ENCODE results near the gene GAS2L1. TPM values are rescaled to one million over a fixed set of nuclear protein-coding genes. Genes with fewer than 3 reads are reported as not detected.

GAS2L1 gene
- polyA plus RNA-seq, 4 donors: 3.9 to 49.0 (median 29.0) TPM

GRCh38 chr22:29330291-29330690, 23.8 kb downstream of the GAS2L1 start:
- Histone ChIP-seq H3K4me3 (ENCODE audit: low read depth in 1 of 3, low read length in 3 of 3) (no peak overlapping the region), H3K9me3 (ENCODE audit: control insufficient read depth in 2 of 2, insufficient read depth in 1 of 2, low read depth in 1 of 2, low read length in 1 of 2) (no peaks in the 10 kb centered on the region), H3K27ac (ENCODE audit: low read depth in 1 of 3, low read length in 2 of 3) (no peak overlapping the region), H3K36me3 (ENCODE audit: control insufficient read depth in 3 of 3, insufficient read depth in 2 of 3, low read depth in 1 of 3, low read length in 3 of 3) (peaks cover 26 to 98% (median 28%) of the 10 kb centered on the region in 3 donors), H3K27me3 (ENCODE audit: control insufficient read depth in 3 of 3, insufficient read depth in 3 of 3, low read length in 3 of 3) (no peaks in the 10 kb centered on the region), H3K4me1 (ENCODE audit: control insufficient read depth in 3 of 3, insufficient read depth in 2 of 3, low read depth in 1 of 3, low read length in 2 of 3) (no peaks in the 10 kb centered on the region)
- DNase-seq (no peak), FAIRE-seq (no peak)
- WGBS, 3 donors: 89 to 96% (median 96%) methylated on average over 19 of the region's 19 CpGs

DNA sequence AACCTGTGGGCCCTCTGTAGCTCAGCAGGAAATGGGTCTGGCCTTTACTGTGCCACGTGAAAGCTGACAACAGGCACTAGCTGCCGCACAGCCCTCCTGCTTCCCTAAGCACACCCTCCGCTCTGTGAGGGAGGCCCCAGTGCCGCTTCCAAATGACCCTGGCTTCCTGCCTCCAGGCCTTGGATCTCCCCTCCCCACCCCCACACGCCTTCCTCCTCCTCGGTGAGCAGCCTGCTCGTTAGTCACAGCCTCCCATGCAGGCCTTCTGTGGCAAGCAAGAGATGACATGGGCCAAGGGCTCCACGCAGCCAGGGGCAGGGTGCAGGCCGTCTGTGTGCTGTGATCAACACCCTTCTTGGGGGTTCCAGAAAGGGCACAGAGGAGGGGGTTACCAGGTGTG, 24.3 kb downstream of the GAS2L1 start:
- no peak for DNase-seq
- Histone ChIP-seq H3K4me1 (ENCODE audit: control insufficient read depth in 3 of 3, insufficient read depth in 2 of 3, low read depth in 1 of 3, low read length in 2 of 3) (no peaks in the 10 kb centered on the region), H3K27me3 (ENCODE audit: control insufficient read depth in 3 of 3, insufficient read depth in 3 of 3, low read length in 3 of 3) (no peaks in the 10 kb centered on the region), H3K4me3 (ENCODE audit: low read depth in 1 of 3, low read length in 3 of 3) (no peak overlapping the region), H3K9me3 (ENCODE audit: control insufficient read depth in 2 of 2, insufficient read depth in 1 of 2, low read depth in 1 of 2, low read length in 1 of 2) (no peaks in the 10 kb centered on the region), H3K36me3 (ENCODE audit: control insufficient read depth in 3 of 3, insufficient read depth in 2 of 3, low read depth in 1 of 3, low read length in 3 of 3) (peaks cover 26 to 100% (median 28%) of the 10 kb centered on the region in 3 donors), H3K27ac (ENCODE audit: low read depth in 1 of 3, low read length in 2 of 3) (no peak overlapping the region)
- WGBS, 3 donors: 55 to 88% (median 81%) methylated on average over 9 of the region's 9 CpGs
- no peak for FAIRE-seq

GRCh38 chr22:29331213-29331612, 24.8 kb downstream of the GAS2L1 start:
- Histone ChIP-seq H3K27ac (ENCODE audit: low read depth in 1 of 3, low read length in 2 of 3) (no peak overlapping the region), H3K9me3 (ENCODE audit: control insufficient read depth in 2 of 2, insufficient read depth in 1 of 2, low read depth in 1 of 2, low read length in 1 of 2) (no peaks in the 10 kb centered on the region), H3K36me3 (ENCODE audit: control insufficient read depth in 3 of 3, insufficient read depth in 2 of 3, low read depth in 1 of 3, low read length in 3 of 3) (peaks cover 26 to 100% (median 30%) of the 10 kb centered on the region in 3 donors), H3K4me1 (ENCODE audit: control insufficient read depth in 3 of 3, insufficient read depth in 2 of 3, low read depth in 1 of 3, low read length in 2 of 3) (no peaks in the 10 kb centered on the region), H3K4me3 (ENCODE audit: low read depth in 1 of 3, low read length in 3 of 3) (no peak overlapping the region), H3K27me3 (ENCODE audit: control insufficient read depth in 3 of 3, insufficient read depth in 3 of 3, low read length in 3 of 3) (no peaks in the 10 kb centered on the region)
- FAIRE-seq (no peak), DNase-seq (no peak)
- WGBS, 3 donors: 83 to 89% (median 86%) methylated on average over 8 of the region's 8 CpGs

DNA sequence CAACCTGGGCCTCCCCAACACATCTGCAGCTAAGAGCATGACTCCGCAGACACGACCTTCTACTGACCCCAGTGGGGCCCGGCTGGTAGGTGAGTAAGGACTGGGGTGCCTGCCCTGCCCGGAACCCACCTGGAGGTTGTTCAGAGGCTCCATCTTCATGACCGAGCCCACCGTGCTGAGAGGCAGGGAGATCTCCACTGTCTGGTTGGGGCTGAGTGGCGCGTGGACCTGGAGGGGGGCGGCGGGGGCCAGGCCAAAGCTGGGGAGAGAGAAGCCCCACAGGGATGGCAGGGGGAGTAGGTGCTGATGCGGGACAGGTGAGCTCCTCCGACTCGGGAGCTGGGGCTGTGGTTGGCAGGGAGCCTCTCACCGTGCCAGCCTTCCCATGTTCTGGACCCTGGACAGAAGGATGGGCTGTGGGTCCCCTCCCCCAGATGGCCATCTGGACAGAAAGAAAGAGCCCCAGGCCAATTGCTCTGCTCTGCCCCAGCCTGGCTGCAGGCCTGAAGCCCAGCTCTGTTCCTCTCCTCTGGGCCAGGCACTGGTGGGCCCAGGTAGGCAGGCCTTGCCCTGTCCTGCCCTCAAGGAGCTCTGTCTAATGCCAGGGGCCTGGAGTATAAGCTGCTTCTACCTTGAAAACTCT, 25.3 kb downstream of the GAS2L1 start:
- DNase-seq (no peak), FAIRE-seq (no peak)
- Histone ChIP-seq H3K4me3 (ENCODE audit: low read depth in 1 of 3, low read length in 3 of 3) (no peak overlapping the region), H3K9me3 (ENCODE audit: control insufficient read depth in 2 of 2, insufficient read depth in 1 of 2, low read depth in 1 of 2, low read length in 1 of 2) (no peaks in the 10 kb centered on the region), H3K27ac (ENCODE audit: low read depth in 1 of 3, low read length in 2 of 3) (no peak overlapping the region), H3K36me3 (ENCODE audit: control insufficient read depth in 3 of 3, insufficient read depth in 2 of 3, low read depth in 1 of 3, low read length in 3 of 3) (peaks cover 26 to 100% (median 29%) of the 10 kb centered on the region in 3 donors), H3K4me1 (ENCODE audit: control insufficient read depth in 3 of 3, insufficient read depth in 2 of 3, low read depth in 1 of 3, low read length in 2 of 3) (no peaks in the 10 kb centered on the region), H3K27me3 (ENCODE audit: control insufficient read depth in 3 of 3, insufficient read depth in 3 of 3, low read length in 3 of 3) (no peaks in the 10 kb centered on the region)
- WGBS, 3 donors: 85 to 88% (median 87%) methylated on average over 12 to 14 of the region's 14 CpGs

GRCh38 chr22:29332886-29333496, 26.5 kb downstream of the GAS2L1 start:
- H3K4me3 ChIP-seq (ENCODE audit: low read depth in 1 of 3, low read length in 3 of 3): no peak overlapping the region
- 93 to 97% (median 97%) methylated on average over 8 of the region's 8 CpGs for WGBS, 3 donors
- no peak overlapping the region for H3K27ac ChIP-seq (ENCODE audit: low read depth in 1 of 3, low read length in 2 of 3)
- no peaks in the 10 kb centered on the region for H3K4me1 ChIP-seq (ENCODE audit: control insufficient read depth in 3 of 3, insufficient read depth in 2 of 3, low read depth in 1 of 3, low read length in 2 of 3)
- H3K9me3 ChIP-seq (ENCODE audit: control insufficient read depth in 2 of 2, insufficient read depth in 1 of 2, low read depth in 1 of 2, low read length in 1 of 2): no peaks in the 10 kb centered on the region
- FAIRE-seq: no peak
- peaks cover 19 to 100% (median 29%) of the 10 kb centered on the region in 3 donors for H3K36me3 ChIP-seq (ENCODE audit: control insufficient read depth in 3 of 3, insufficient read depth in 2 of 3, low read depth in 1 of 3, low read length in 3 of 3)
- DNase-seq: no peak
- H3K27me3 ChIP-seq (ENCODE audit: control insufficient read depth in 3 of 3, insufficient read depth in 3 of 3, low read length in 3 of 3): no peaks in the 10 kb centered on the region

- FAIRE-seq: no peak
- Histone ChIP-seq H3K36me3 (ENCODE audit: control insufficient read depth in 3 of 3, insufficient read depth in 2 of 3, low read depth in 1 of 3, low read length in 3 of 3) (peaks cover 19 to 100% (median 35%) of the 10 kb centered on the region in 3 donors), H3K27ac (ENCODE audit: low read depth in 1 of 3, low read length in 2 of 3) (no peak overlapping the region), H3K9me3 (ENCODE audit: control insufficient read depth in 2 of 2, insufficient read depth in 1 of 2, low read depth in 1 of 2, low read length in 1 of 2) (no peaks in the 10 kb centered on the region), H3K27me3 (ENCODE audit: control insufficient read depth in 3 of 3, insufficient read depth in 3 of 3, low read length in 3 of 3) (no peaks in the 10 kb centered on the region), H3K4me1 (ENCODE audit: control insufficient read depth in 3 of 3, insufficient read depth in 2 of 3, low read depth in 1 of 3, low read length in 2 of 3) (no peaks in the 10 kb centered on the region), H3K4me3 (ENCODE audit: low read depth in 1 of 3, low read length in 3 of 3) (no peak overlapping the region)
- DNase-seq: no peak
- 96 to 97% (median 97%) methylated on average over 7 of the region's 7 CpGs for WGBS, 3 donors
These were observed 27.7 kb downstream of the GAS2L1 start for GRCh38 chr22:29334148-29334547.

- no peaks in the 10 kb centered on the region for H3K27me3 ChIP-seq (ENCODE audit: control insufficient read depth in 3 of 3, insufficient read depth in 3 of 3, low read length in 3 of 3)
- H3K27ac ChIP-seq (ENCODE audit: low read depth in 1 of 3, low read length in 2 of 3): no peak overlapping the region
- no peaks in the 10 kb centered on the region for H3K4me1 ChIP-seq (ENCODE audit: control insufficient read depth in 3 of 3, insufficient read depth in 2 of 3, low read depth in 1 of 3, low read length in 2 of 3)
- WGBS, 3 donors: 89 to 96% (median 94%) methylated on average over 10 to 12 of the region's 12 CpGs
- FAIRE-seq (no peak), DNase-seq (no peak)
- H3K36me3 ChIP-seq (ENCODE audit: control insufficient read depth in 3 of 3, insufficient read depth in 2 of 3, low read depth in 1 of 3, low read length in 3 of 3): peaks cover 20 to 100% (median 33%) of the 10 kb centered on the region in 3 donors
- no peak overlapping the region for H3K4me3 ChIP-seq (ENCODE audit: low read depth in 1 of 3, low read length in 3 of 3)
- no peaks in the 10 kb centered on the region for H3K9me3 ChIP-seq (ENCODE audit: control insufficient read depth in 2 of 2, insufficient read depth in 1 of 2, low read depth in 1 of 2, low read length in 1 of 2)
These were observed 28.4 kb downstream of the GAS2L1 start for GRCh38 chr22:29334696-29335344.

DNA sequence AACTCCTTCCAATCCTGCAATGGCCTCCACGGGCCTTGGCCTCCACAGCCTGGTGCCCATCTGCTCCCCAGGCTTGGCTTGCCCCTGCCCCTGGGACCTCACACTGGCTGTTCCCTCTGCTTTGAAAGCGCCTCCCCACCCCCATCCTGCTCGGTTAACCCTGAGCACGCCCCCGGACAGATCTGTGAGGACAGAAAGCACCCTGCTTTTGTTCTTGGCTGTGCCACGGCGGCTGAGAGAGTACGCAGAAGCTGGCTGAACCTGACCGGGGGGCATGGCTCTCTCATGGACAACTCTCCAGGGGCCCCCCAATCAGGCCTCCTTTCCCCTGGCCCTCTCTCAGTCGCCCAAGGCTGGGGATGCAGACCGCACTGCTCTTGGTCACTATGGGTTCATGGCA, 29.2 kb downstream of the GAS2L1 start:
- no peaks in the 10 kb centered on the region for H3K9me3 ChIP-seq (ENCODE audit: control insufficient read depth in 2 of 2, insufficient read depth in 1 of 2, low read depth in 1 of 2, low read length in 1 of 2)
- no peak overlapping the region for H3K27ac ChIP-seq (ENCODE audit: low read depth in 1 of 3, low read length in 2 of 3)
- H3K36me3 ChIP-seq (ENCODE audit: control insufficient read depth in 3 of 3, insufficient read depth in 2 of 3, low read depth in 1 of 3, low read length in 3 of 3): peaks cover 15 to 100% (median 39%) of the 10 kb centered on the region in 3 donors
- H3K4me3 ChIP-seq (ENCODE audit: low read depth in 1 of 3, low read length in 3 of 3): no peak overlapping the region
- DNase-seq (no peak), FAIRE-seq (no peak)
- H3K4me1 ChIP-seq (ENCODE audit: control insufficient read depth in 3 of 3, insufficient read depth in 2 of 3, low read depth in 1 of 3, low read length in 2 of 3): no peaks in the 10 kb centered on the region
- no peaks in the 10 kb centered on the region for H3K27me3 ChIP-seq (ENCODE audit: control insufficient read depth in 3 of 3, insufficient read depth in 3 of 3, low read length in 3 of 3)
- 91 to 96% (median 92%) methylated on average over 11 of the region's 11 CpGs for WGBS, 3 donors
